Measurements from ENCODE around the gene CRAT. TPM values are rescaled to one million over a fixed set of nuclear protein-coding genes. Genes with fewer than 3 reads are reported as not detected.

CRAT gene
- polyA plus RNA-seq, 1 experiment: 24.3 TPM

- ChIA-PET CTCF (interaction anchor here (0.6 to 16.1 kb wide), 23 partner anchors 8 to 644 kb away, joined by 3 to 302 read pairs (median 3); partner anchors contain the start of genes ASB6, C9orf50 and NTMT1), POLR2A (interaction anchor here (0.6 to 3.3 kb wide), 25 partner anchors 8 to 603 kb away, joined by 3 to 44 read pairs (median 4); partner anchors contain the start of genes C9orf50 and IER5L)
- Histone ChIP-seq H3K27me3 (ENCODE audit: control insufficient read depth, insufficient read depth, low read length) (no peaks in the 10 kb centered on the region), H3K9me3 (ENCODE audit: control insufficient read depth, insufficient read depth, low read length) (no peaks in the 10 kb centered on the region; the same call in 1 of the 2 replicates), H3K4me3 (ENCODE audit: low read depth, low read length) (peak overlapping the region; percentile 56), H3K27ac (ENCODE audit: low read depth, low read length) (peak overlapping the region; percentile 100)
- peak; percentile 59 for DNase-seq (ENCODE audit: low read depth, low spot score)
- TF ChIP-seq CTCF (IDR thresholded peaks at IDR 0.05; ENCODE audit: low read depth, low read length): peak; percentile 89
Measured at GRCh38 chr9:129139233-129139992, 28.8 kb upstream of the CRAT start.

DNA sequence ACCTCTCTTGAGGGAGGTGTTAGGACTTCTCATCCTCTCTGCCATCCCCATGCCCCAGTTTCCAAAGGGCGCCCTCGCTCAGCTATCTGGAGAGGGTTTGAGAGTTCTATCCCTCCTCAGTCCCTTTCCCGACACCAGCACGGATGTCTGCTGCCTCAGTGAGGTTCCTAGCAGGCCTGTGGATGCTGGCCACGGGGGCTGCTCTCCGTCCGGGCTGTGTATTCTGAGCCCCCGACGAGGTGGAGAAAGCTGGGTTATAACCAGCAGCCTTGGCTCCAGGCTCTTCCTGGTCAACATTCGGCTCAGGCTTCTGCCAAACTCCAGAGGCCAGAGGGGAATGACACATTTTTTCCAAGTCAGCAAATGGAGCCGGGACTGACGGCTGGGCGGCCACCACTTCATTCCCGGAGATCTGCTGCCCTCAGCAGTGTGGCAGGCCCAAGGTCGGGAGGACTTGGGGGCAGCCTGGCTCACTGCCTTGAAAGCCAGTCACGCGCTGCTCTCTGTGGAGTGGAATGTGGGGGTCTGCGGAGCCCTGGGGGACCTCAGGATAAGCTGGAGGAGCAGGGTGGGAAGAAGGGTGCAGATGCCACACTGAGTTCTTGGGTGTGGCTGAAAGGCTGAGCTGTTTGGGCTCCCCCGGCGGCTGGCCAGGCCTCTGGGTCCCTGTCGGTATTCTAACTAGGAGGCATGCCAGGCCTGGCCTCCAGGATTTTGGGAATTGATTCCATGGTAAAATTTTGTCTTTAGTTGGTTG is 28.1 kb upstream of the CRAT start:
- ChIA-PET CTCF (interaction anchor here (0.6 to 16.1 kb wide), 21 partner anchors 7 to 644 kb away, joined by 3 to 302 read pairs (median 4); partner anchors contain the start of genes ASB6, C9orf50 and NTMT1), POLR2A (interaction anchor here (0.6 to 3.3 kb wide), 8 partner anchors 29 to 370 kb away, joined by 3 to 44 read pairs (median 10); partner anchors contain the start of gene IER5L)
- no peaks in the 10 kb centered on the region for H3K27me3 ChIP-seq (ENCODE audit: control insufficient read depth, insufficient read depth, low read length)
- no peaks in the 10 kb centered on the region; the same call in 1 of the 2 replicates for H3K9me3 ChIP-seq (ENCODE audit: control insufficient read depth, insufficient read depth, low read length)
- no peak overlapping the region for H3K4me3 ChIP-seq (ENCODE audit: low read depth, low read length)
- no peak for DNase-seq (ENCODE audit: low read depth, low spot score)
- peak overlapping the region; percentile 75 for H3K27ac ChIP-seq (ENCODE audit: low read depth, low read length)
- TF ChIP-seq CTCF (IDR thresholded peaks at IDR 0.05; ENCODE audit: low read depth, low read length): no peak

GRCh38 chr9:129138144-129138462 is 27.5 kb upstream of the CRAT start:
- no peak for DNase-seq (ENCODE audit: low read depth, low spot score)
- H3K27me3 ChIP-seq (ENCODE audit: control insufficient read depth, insufficient read depth, low read length): no peaks in the 10 kb centered on the region
- ChIA-PET POLR2A (interaction anchor here (2.8 to 3.3 kb wide), 2 partner anchors 36 to 40 kb away, joined by 28 to 44 read pairs; partner anchors contain the start of gene IER5L), CTCF (interaction anchor here (0.6 to 16.1 kb wide), 7 partner anchors 7 to 489 kb away, joined by 3 to 302 read pairs (median 21); partner anchors contain the start of genes C9orf50 and NTMT1)
- H3K27ac ChIP-seq (ENCODE audit: low read depth, low read length): peak overlapping the region; percentile 52
- H3K9me3 ChIP-seq (ENCODE audit: control insufficient read depth, insufficient read depth, low read length): no peaks in the 10 kb centered on the region; the same call in 1 of the 2 replicates
- no peak for TF ChIP-seq CTCF (IDR thresholded peaks at IDR 0.05; ENCODE audit: low read depth, low read length)
- H3K4me3 ChIP-seq (ENCODE audit: low read depth, low read length): no peak overlapping the region

DNA sequence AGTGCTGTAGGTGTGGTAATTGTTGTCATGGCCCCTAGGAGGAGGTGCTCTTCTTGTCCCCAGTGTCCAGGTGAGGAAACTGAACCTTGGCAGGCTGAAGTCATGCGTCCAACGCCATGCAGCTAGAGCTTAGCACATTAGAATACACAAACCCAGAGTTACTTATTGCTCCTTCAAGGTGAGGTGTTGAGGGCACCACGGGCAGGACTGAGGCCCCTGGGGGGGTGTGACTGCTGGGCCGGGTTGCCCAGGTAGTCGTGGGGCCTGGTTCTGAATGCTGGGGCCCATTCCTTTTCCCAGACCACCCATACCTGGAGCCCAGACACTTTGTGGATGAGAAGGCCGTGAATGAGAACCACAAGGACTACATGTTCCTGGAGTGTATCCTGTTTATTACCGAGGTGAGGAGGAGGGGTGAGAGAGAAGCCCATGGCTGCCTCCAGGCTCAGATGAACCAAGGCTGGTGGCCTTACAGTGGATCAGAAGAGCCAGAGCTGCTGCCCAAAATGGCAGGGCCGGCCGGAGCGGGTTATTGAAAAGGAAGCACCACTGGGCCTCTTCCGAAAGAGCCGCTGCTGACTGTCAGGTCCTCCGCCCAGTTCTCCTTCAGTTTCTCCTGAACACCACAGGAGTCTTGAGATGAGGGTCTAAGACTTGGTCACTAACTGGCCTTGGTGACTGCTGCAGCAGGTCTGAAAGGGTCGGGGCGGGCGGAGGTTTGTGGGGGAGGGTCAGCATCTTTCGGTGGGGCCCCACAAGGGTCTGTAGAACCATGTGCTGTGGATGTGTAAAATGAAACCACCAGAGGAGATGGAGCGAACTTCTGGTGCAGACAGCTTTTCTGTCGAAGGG is 26.9 kb upstream of the CRAT start:
- ChIA-PET CTCF (interaction anchor here (0.6 to 16.1 kb wide), 6 partner anchors 33 to 490 kb away, joined by 3 to 302 read pairs (median 13); partner anchors contain the start of genes C9orf50 and NTMT1), POLR2A (no interaction called here)
- Histone ChIP-seq H3K27me3 (ENCODE audit: control insufficient read depth, insufficient read depth, low read length) (no peaks in the 10 kb centered on the region), H3K4me3 (ENCODE audit: low read depth, low read length) (no peak overlapping the region), H3K9me3 (ENCODE audit: control insufficient read depth, insufficient read depth, low read length) (no peaks in the 10 kb centered on the region; the same call in 1 of the 2 replicates), H3K27ac (ENCODE audit: low read depth, low read length) (no peak overlapping the region)
- no peak for DNase-seq (ENCODE audit: low read depth, low spot score)
- TF ChIP-seq CTCF (IDR thresholded peaks at IDR 0.05; ENCODE audit: low read depth, low read length): no peak

Measured in AG04450 (cell line).